HepG2 (cell line): ENCODE measurements around the gene MIOS. TPM values are rescaled to one million over a fixed set of nuclear protein-coding genes. Genes with fewer than 3 reads are reported as not detected.

Experiments
- CHD2 ChIP-seq: IDR thresholded peaks from 2 replicates; pipeline ENCODE4 v1.6.1; 2011; ENCODE audit warnings: low read depth, low read length, improper control_type of control experiment
- HDAC6 ChIP-seq: fragments of 200-600 bp; sonication (generic); IDR thresholded peaks from 2 replicates; pipeline ENCODE4 v1.7.0; 2017; ENCODE audit warnings: mild to moderate bottlenecking, antibody characterized with exemption, low read length, low read depth
- NBN ChIP-seq: fragments of 450-650 bp; conservative IDR thresholded peaks from 2 replicates; pipeline ENCODE4 v1.6.1; 2017
- NFIB ChIP-seq: sonication (generic); formaldehyde crosslinking; IDR thresholded peaks from 2 replicates; pipeline ENCODE4 v1.9.0; 2021; ENCODE audit warnings: missing genetic modification reagents, mild to moderate bottlenecking, borderline replicate concordance
- NFKBIZ ChIP-seq: IDR thresholded peaks from 2 replicates; pipeline ENCODE4 v1.6.1; 2018; ENCODE audit warnings: missing genetic modification reagents, missing compliant biosample characterization
- POLR2AphosphoS2 ChIP-seq: IDR thresholded peaks from 2 replicates; pipeline ENCODE4 v1.6.1; 2011; ENCODE audit warnings: low read depth, low read length, improper control_type of control experiment
- SSRP1 ChIP-seq: IDR thresholded peaks from 2 replicates; pipeline ENCODE4 v1.6.1; 2016; ENCODE audit warnings: control low read depth
- TARDBP ChIP-seq: sonication (generic); formaldehyde crosslinking; IDR thresholded peaks from 2 replicates; pipeline ENCODE4 v1.8.0; 2022; ENCODE audit warnings: mild to moderate bottlenecking, missing genetic modification reagents
- WIZ ChIP-seq: sonication (generic); formaldehyde crosslinking; IDR thresholded peaks from 2 replicates; pipeline ENCODE4 v1.5.1; 2020; ENCODE audit warnings: mild to moderate bottlenecking, missing genetic modification reagents
- ZBTB21 ChIP-seq: sonication (generic); formaldehyde crosslinking; IDR thresholded peaks from 2 replicates; pipeline ENCODE4 v1.4.0; 2020; ENCODE audit warnings: missing genetic modification reagents
- ZBTB7A ChIP-seq: sonication (generic); formaldehyde crosslinking; IDR thresholded peaks from 2 replicates; pipeline ENCODE4 v1.8.0; 2022; ENCODE audit warnings: mild to moderate bottlenecking, missing genetic modification reagents
- ZFYVE20 ChIP-seq: sonication (generic); formaldehyde crosslinking; IDR thresholded peaks from 2 replicates; pipeline ENCODE4 v1.8.0; 2023; ENCODE audit warnings: low read depth, mild to moderate bottlenecking, moderate library complexity, missing genetic modification reagents, borderline replicate concordance
- ZNF552 ChIP-seq: sonication (generic); formaldehyde crosslinking; IDR thresholded peaks from 2 replicates; pipeline ENCODE4 v1.9.0; 2022; ENCODE audit warnings: missing genetic modification reagents, mild to moderate bottlenecking, borderline replicate concordance
- ZNF569 ChIP-seq: sonication (generic); formaldehyde crosslinking; IDR thresholded peaks from 2 replicates; pipeline ENCODE4 v1.5.0; 2020; ENCODE audit warnings: mild to moderate bottlenecking, missing genetic modification reagents, moderate library complexity, borderline replicate concordance
- ZNF724P ChIP-seq: sonication (generic); formaldehyde crosslinking; IDR thresholded peaks from 2 replicates; pipeline ENCODE4 v1.8.0; 2022; ENCODE audit warnings: missing genetic modification reagents, borderline replicate concordance
- ZSCAN9 ChIP-seq: IDR thresholded peaks from 2 replicates; pipeline ENCODE4 v1.6.1; 2016; ENCODE audit warnings: borderline replicate concordance
- polyA plus RNA-seq, 8 experiments: library from polyadenylated mRNA; depleted of rRNA in 3 of 8; stranded (reverse) in 7 of 8; unstranded in 1 of 8; fragments of >200 nt; fragmentation: Illumina TruSeq in 4 of 8; extraction: Trizol in 4 of 8; gene quantifications; 2 replicates each; pipeline versions ENCODE4 v1.2.1 to v1.2.3, GENCODE V29; 2011 to 2016; ENCODE audit warnings: low read depth in 4 of 8, missing spikeins in 1 of 8, mixed read lengths in 1 of 8; ENCODE audit not compliant: insufficient read depth in 1 of 8
- total RNA-seq, 5 experiments: library from RNA; depleted of rRNA; stranded (reverse); fragments of >200 nt; fragmentation: Illumina TruSeq; extraction: Trizol; gene quantifications; 2 replicates each; pipeline ENCODE4 v1.2.3, GENCODE V29; 2016; ENCODE audit warnings: low read depth in 1 of 5
- TF ChIP-seq, protein P1 (sequence below), 2 experiments: sonication (generic) in 1 of 2; formaldehyde crosslinking in 1 of 2; IDR thresholded peaks; 2 replicates each; pipeline versions ENCODE4 v1.5.1 to v1.6.1; 2011 to 2020; ENCODE audit warnings: borderline replicate concordance in 1 of 2, low read depth in 1 of 2, low read length in 1 of 2, mild to moderate bottlenecking in 1 of 2, missing genetic modification reagents in 1 of 2, moderate library complexity in 1 of 2
- TF ChIP-seq, protein P2 (sequence below): sonication (generic); formaldehyde crosslinking; IDR thresholded peaks from 2 replicates; pipeline ENCODE4 v1.9.0; 2021; ENCODE audit warnings: missing genetic modification reagents, mild to moderate bottlenecking, borderline replicate concordance
- TF ChIP-seq, protein P3 (sequence below): sonication (generic); formaldehyde crosslinking; conservative IDR thresholded peaks from 2 replicates; pipeline ENCODE4 v1.8.1; 2023; ENCODE audit warnings: missing genetic modification reagents
- TF ChIP-seq, protein P4 (sequence below): fragments of 450-650 bp; IDR thresholded peaks from 2 replicates; pipeline ENCODE4 v1.6.1; 2017
- TF ChIP-seq, protein P5 (sequence below), 2 experiments: sonication (generic) in 1 of 2; formaldehyde crosslinking in 1 of 2; IDR thresholded peaks; 2 replicates each; pipeline versions ENCODE4 v1.4.0 to v1.6.1; 2018 to 2020; ENCODE audit warnings: missing genetic modification reagents in 2 of 2, borderline replicate concordance in 1 of 2, low read depth in 1 of 2, mild to moderate bottlenecking in 1 of 2, missing biosample characterization in 1 of 2

Gene MIOS
- total and polyA plus RNA-seq, 2 of the 13 experiments (the other 11 are each of a cell fraction or from before 2014, with no cell fraction given) = 15.2 to 33.5 TPM

DNA sequence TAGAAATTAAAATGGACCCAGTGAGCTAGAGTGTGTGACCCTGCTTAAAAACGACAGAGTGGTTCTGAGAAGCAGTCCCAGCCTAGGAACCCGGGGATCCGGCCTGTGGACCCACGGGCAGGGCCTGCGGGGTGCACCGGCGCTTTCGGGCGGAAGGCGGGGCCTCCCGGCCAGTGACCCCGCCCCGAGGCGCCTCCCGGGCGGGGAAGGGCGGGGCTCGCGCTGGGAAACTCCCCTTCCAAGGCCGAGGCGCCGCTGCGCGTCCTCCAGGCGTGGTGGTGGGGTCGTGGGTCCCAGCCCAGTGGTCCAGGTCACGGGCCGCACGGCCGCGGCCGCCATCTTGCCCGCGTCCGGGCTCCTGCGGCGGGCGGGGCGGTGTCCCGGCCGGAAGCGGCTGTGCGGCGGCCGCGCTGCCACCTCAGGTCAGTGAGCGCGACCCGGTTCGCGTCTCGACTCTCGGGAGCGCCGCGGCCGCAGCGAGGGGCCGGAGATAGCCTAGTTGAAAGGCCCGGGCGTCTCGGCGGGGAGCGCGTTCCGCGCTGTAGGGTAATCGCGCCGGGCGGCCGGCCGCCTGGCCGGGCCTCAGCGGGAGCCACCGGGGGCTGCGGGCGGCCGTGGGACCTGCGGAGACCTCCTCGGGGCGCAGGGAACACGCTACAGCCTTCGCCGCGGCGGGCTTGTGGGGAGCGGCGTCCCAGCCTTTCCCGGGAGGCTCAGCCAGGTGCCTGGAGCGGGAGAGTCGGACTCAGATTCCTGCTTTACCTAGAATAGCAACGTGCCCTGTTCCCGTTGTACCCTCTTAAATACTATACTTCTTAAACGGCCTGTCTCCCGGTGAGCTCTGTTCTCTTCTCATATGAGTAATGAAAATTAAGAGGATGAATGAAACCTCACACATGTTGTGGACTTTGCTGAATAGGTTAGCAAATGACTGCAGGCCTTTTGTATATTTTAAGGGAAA is at the start of gene MIOS (continued):
- TF ChIP-seq, protein P1, sequence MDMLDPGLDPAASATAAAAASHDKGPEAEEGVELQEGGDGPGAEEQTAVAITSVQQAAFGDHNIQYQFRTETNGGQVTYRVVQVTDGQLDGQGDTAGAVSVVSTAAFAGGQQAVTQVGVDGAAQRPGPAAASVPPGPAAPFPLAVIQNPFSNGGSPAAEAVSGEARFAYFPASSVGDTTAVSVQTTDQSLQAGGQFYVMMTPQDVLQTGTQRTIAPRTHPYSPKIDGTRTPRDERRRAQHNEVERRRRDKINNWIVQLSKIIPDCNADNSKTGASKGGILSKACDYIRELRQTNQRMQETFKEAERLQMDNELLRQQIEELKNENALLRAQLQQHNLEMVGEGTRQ (IDR thresholded peaks at IDR 0.05; ENCODE audit: low read depth, low read length) = no peak
- TF ChIP-seq, protein P1 (CRISPR knock-in tag; IDR thresholded peaks at IDR 0.05; ENCODE audit: borderline replicate concordance) = no peak
- TF ChIP-seq POLR2AphosphoS2 = no peak
- no peak for TF ChIP-seq ZNF552 (CRISPR knock-in tag)
- peak; percentile 62; the same call in 1 of the 2 replicates for TF ChIP-seq ZNF724P (CRISPR knock-in tag)
- TF ChIP-seq, protein P2, sequence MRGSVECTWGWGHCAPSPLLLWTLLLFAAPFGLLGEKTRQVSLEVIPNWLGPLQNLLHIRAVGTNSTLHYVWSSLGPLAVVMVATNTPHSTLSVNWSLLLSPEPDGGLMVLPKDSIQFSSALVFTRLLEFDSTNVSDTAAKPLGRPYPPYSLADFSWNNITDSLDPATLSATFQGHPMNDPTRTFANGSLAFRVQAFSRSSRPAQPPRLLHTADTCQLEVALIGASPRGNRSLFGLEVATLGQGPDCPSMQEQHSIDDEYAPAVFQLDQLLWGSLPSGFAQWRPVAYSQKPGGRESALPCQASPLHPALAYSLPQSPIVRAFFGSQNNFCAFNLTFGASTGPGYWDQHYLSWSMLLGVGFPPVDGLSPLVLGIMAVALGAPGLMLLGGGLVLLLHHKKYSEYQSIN = no peak
- no peak for TF ChIP-seq HDAC6
- TF ChIP-seq ZBTB21 (CRISPR knock-in tag) = no peak
- TF ChIP-seq CHD2 = no peak
- TF ChIP-seq ZBTB7A (CRISPR knock-in tag) = no peak
- TF ChIP-seq SSRP1 (CRISPR knock-in tag) = no peak
- TF ChIP-seq ZFYVE20 (CRISPR knock-in tag) = no peak
- TF ChIP-seq, protein P3, sequence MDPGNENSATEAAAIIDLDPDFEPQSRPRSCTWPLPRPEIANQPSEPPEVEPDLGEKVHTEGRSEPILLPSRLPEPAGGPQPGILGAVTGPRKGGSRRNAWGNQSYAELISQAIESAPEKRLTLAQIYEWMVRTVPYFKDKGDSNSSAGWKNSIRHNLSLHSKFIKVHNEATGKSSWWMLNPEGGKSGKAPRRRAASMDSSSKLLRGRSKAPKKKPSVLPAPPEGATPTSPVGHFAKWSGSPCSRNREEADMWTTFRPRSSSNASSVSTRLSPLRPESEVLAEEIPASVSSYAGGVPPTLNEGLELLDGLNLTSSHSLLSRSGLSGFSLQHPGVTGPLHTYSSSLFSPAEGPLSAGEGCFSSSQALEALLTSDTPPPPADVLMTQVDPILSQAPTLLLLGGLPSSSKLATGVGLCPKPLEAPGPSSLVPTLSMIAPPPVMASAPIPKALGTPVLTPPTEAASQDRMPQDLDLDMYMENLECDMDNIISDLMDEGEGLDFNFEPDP = no peak
- no peak for TF ChIP-seq NBN
- TF ChIP-seq NFKBIZ (CRISPR knock-in tag) = no peak
- no peak for TF ChIP-seq WIZ
- no peak for TF ChIP-seq ZNF569 (CRISPR knock-in tag)
- no peak for TF ChIP-seq NFIB
- TF ChIP-seq, protein P4, sequence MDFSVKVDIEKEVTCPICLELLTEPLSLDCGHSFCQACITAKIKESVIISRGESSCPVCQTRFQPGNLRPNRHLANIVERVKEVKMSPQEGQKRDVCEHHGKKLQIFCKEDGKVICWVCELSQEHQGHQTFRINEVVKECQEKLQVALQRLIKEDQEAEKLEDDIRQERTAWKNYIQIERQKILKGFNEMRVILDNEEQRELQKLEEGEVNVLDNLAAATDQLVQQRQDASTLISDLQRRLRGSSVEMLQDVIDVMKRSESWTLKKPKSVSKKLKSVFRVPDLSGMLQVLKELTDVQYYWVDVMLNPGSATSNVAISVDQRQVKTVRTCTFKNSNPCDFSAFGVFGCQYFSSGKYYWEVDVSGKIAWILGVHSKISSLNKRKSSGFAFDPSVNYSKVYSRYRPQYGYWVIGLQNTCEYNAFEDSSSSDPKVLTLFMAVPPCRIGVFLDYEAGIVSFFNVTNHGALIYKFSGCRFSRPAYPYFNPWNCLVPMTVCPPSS = no peak
- TF ChIP-seq, protein P5, sequence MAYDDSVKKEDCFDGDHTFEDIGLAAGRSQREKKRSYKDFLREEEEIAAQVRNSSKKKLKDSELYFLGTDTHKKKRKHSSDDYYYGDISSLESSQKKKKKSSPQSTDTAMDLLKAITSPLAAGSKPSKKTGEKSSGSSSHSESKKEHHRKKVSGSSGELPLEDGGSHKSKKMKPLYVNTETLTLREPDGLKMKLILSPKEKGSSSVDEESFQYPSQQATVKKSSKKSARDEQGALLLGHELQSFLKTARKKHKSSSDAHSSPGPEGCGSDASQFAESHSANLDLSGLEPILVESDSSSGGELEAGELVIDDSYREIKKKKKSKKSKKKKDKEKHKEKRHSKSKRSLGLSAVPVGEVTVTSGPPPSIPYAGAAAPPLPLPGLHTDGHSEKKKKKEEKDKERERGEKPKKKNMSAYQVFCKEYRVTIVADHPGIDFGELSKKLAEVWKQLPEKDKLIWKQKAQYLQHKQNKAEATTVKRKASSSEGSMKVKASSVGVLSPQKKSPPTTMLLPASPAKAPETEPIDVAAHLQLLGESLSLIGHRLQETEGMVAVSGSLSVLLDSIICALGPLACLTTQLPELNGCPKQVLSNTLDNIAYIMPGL (CRISPR knock-in tag; IDR thresholded peaks at IDR 0.05; ENCODE audit: borderline replicate concordance in 1 of 2, low read depth in 1 of 2) = peak; percentile 30 to 60; a peak in 2 of 4 replicates
- TF ChIP-seq TARDBP (CRISPR knock-in tag) = no peak
- no peak for TF ChIP-seq ZSCAN9
